Posterior cingulate gyrus (tissue), 11 donors: ENCODE data around the gene CFAP90.

Experiments used
- DNase-seq, 10 donors: peaks; one replicate each; pipeline versions ENCODE4 v3.0.0 to v3.0.0-alpha.2; 2020 to 2021; ENCODE audit warnings: mixed read lengths in 3 of 10
- intact Hi-C: fragments of 100-400 bp; cut with DNase I; formaldehyde crosslinking; loops from one replicate; pipeline ENCODE4 v1.15.1; 2023

CFAP90 gene

GRCh38 chr5:7828269-7828668 is 22.7 kb downstream of the CFAP90 start:
- intact Hi-C loops, result no loop called here
- DNase-seq, result no peak

- intact Hi-C loops, result no loop called here
- DNase-seq, result peak in 1 of 10 donors; percentile 23
These were observed 23.3 kb downstream of the CFAP90 start for GRCh38 chr5:7827610-7828009.

GRCh38 chr5:7825630-7826029 is 25.3 kb downstream of the CFAP90 start:
- no peak for DNase-seq
- intact Hi-C loops, result no loop called here

GRCh38 chr5:7824995-7825394 is 25.9 kb downstream of the CFAP90 start:
- no peak for DNase-seq
- intact Hi-C loops, result no loop called here

- intact Hi-C loops, result no loop called here
- DNase-seq, result no peak
These were observed 27.3 kb downstream of the CFAP90 start for GRCh38 chr5:7823594-7823993.

GRCh38 chr5:7822449-7822848 is 28.5 kb downstream of the CFAP90 start:
- DNase-seq, result no peak
- intact Hi-C loops, result no loop called here

GRCh38 chr5:7816535-7816901 is 34.4 kb downstream of the CFAP90 start:
- DNase-seq, result no peak
- intact Hi-C loops, result no loop called here

GRCh38 chr5:7815892-7816534 is 34.9 kb downstream of the CFAP90 start:
- peak; percentile 71 to 96 (median 80) for DNase-seq
- intact Hi-C loops, result no loop called here

GRCh38 chr5:7814816-7815215 is 36.1 kb downstream of the CFAP90 start:
- intact Hi-C loops, result no loop called here

GRCh38 chr5:7813576-7813975 is 37.4 kb downstream of the CFAP90 start:
- intact Hi-C loops, result no loop called here
- no peak for DNase-seq

More at GRCh38 chr5:7814816-7815215, 36.1 kb downstream of the CFAP90 start:
- no peak for DNase-seq

- intact Hi-C loops, result no loop called here
These were observed 37.9 kb downstream of the CFAP90 start for GRCh38 chr5:7813007-7813406.

GRCh38 chr5:7811715-7812114 is 39.2 kb downstream of the CFAP90 start:
- DNase-seq, result no peak
- intact Hi-C loops, result no loop called here

More at GRCh38 chr5:7813007-7813406, 37.9 kb downstream of the CFAP90 start:
- no peak for DNase-seq

GRCh38 chr5:7808998-7809397 is 41.9 kb downstream of the CFAP90 start:
- no peak for DNase-seq
- intact Hi-C loops, result no loop called here

- DNase-seq, result peak in 1 of 10 donors; percentile 55
- intact Hi-C loops, result no loop called here
These were observed 45.6 kb downstream of the CFAP90 start for GRCh38 chr5:7805379-7805778.

- intact Hi-C loops, result no loop called here
- DNase-seq, result no peak
These were observed 47.0 kb downstream of the CFAP90 start for GRCh38 chr5:7803937-7804336.

GRCh38 chr5:7802855-7803254 is 48.1 kb downstream of the CFAP90 start:
- intact Hi-C loops, result no loop called here
- no peak for DNase-seq

- DNase-seq, result peak in 2 of 10 donors; percentile 53 to 89
- intact Hi-C loops, result no loop called here
These were observed 48.9 kb downstream of the CFAP90 start for GRCh38 chr5:7801891-7802614.

GRCh38 chr5:7795306-7795705 is 55.6 kb downstream of the CFAP90 start:
- DNase-seq, result peak in 8 of 10 donors; percentile 24 to 91 (median 66)
- intact Hi-C loops, result no loop called here

- intact Hi-C loops, result no loop called here
- no peak for DNase-seq
These were observed 56.1 kb downstream of the CFAP90 start for GRCh38 chr5:7794823-7795222.

GRCh38 chr5:7794311-7794710 is 56.6 kb downstream of the CFAP90 start:
- intact Hi-C loops, result no loop called here
- DNase-seq, result peak in 2 of 10 donors; percentile 30 to 37

GRCh38 chr5:7793895-7794294 is 57.0 kb downstream of the CFAP90 start:
- intact Hi-C loops, result no loop called here
- no peak for DNase-seq

- no peak for DNase-seq
- intact Hi-C loops, result no loop called here
These were observed 61.4 kb downstream of the CFAP90 start for GRCh38 chr5:7789567-7789966.
